ENCODE results near the gene GTF2F2. TPM values are rescaled to one million over a fixed set of nuclear protein-coding genes. Genes with fewer than 3 reads are reported as not detected.
A peak's percentile ranks its signal among the peaks of the same experiment; 100 is the strongest.

The GTF2F2 gene, protein sequence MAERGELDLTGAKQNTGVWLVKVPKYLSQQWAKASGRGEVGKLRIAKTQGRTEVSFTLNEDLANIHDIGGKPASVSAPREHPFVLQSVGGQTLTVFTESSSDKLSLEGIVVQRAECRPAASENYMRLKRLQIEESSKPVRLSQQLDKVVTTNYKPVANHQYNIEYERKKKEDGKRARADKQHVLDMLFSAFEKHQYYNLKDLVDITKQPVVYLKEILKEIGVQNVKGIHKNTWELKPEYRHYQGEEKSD
- total RNA-seq (22.7 and 23.6 TPM in 2 replicates), polyA plus RNA-seq (5.0 and 7.5 TPM in 2 replicates), polyA minus RNA-seq (3.8 and 4.5 TPM in 2 replicates), Bru-seq, nascent RNA (percentile 82 among the genes with signal in this experiment), BruChase-seq, experiment 1, labeled RNA remaining after a 6-hour chase (percentile 64 among the genes with signal in this experiment), BruChase-seq, experiment 2, labeled RNA remaining after a 2-hour chase (percentile 62 among the genes with signal in this experiment)
- polyA plus RNA-seq (2011; cell fraction: cytosol; rRNA removed), result 12.2 and 13.1 TPM in 2 replicates
- 7.4 and 10.8 TPM in 2 replicates for polyA plus RNA-seq (2011; cell fraction: nucleus; rRNA removed)
- 18.4 and 22.3 TPM in 2 replicates for polyA plus RNA-seq (2012)
- polyA minus RNA-seq (2011; cell fraction: cytosol; rRNA and poly(A)+ RNA removed), result 7.7 TPM
- polyA minus RNA-seq (2011; cell fraction: nucleus; rRNA and poly(A)+ RNA removed), result 12.5 and 12.7 TPM in 2 replicates
- long read RNA-seq, transcript GTF2F2-201 (8 exons, 2,239 nt), result major isoform, 83 of 96 reads
- long read RNA-seq, partial matches to known transcripts, result 2 of 96 reads
- long read RNA-seq, other reads (novel, unspliced or antisense), result 11 of 96 reads

- peaks cover 45% of the 10 kb centered on the region for H3K79me2 ChIP-seq (ENCODE audit: control insufficient read depth, insufficient read depth, low read length)
- no peaks in the 10 kb centered on the region for H3K36me3 ChIP-seq (ENCODE audit: control insufficient read depth in 2 of 2, extremely low read depth in 1 of 2, insufficient read depth in 2 of 2, low read length in 2 of 2)
- H2AFZ ChIP-seq (ENCODE audit: low read depth, low read length), result peak within 1 kb of the TSS; percentile 98
- no peaks in the 10 kb centered on the region for H3K9me3 ChIP-seq (replicated peaks; ENCODE audit: control insufficient read depth, insufficient read depth, low read length)
- H3K4me1 ChIP-seq (ENCODE audit: control insufficient read depth, extremely low read depth, insufficient read depth, low read length), result peaks cover 16% of the 10 kb centered on the region
- DNase-seq (ENCODE audit: low read depth, low spot score) (peak; percentile 94), FAIRE-seq (peak; percentile 90)
- dilution Hi-C loops (cut with MboI; ENCODE audit: extremely low pct_ligation_motif_present, low sequenced_read_pairs) (no loop called here), intact Hi-C loops (cut with micrococcal nuclease) (loop anchor here (5.0 kb wide), 1 partner anchor 87 kb away; no protein-coding TSS in a partner anchor)
- no peaks in the 10 kb centered on the region for H3K9me1 ChIP-seq (replicated peaks; ENCODE audit: control insufficient read depth, extremely low read depth, insufficient read depth, low read length)
- no peaks in the 10 kb centered on the region for H3K27me3 ChIP-seq (ENCODE audit: control insufficient read depth in 2 of 2, insufficient read depth in 2 of 2, low read length in 2 of 2)
- TF ChIP-seq POLR2A (IDR thresholded peaks at IDR 0.05; ENCODE audit: low read depth, low read length) (peak; percentile 72), FOS (IDR thresholded peaks at IDR 0.05; ENCODE audit: borderline replicate concordance, insufficient read depth, low read length) (no peak), MAX (IDR thresholded peaks at IDR 0.05; ENCODE audit: insufficient read depth, insufficient read length) (no peak), MYC (IDR thresholded peaks at IDR 0.05; ENCODE audit: low read depth, low read length) (peak; percentile 58), POLR2AphosphoS5 (IDR thresholded peaks at IDR 0.05; ENCODE audit: insufficient read depth, low read depth, low read length) (peak; percentile 70), JUN (IDR thresholded peaks at IDR 0.05; ENCODE audit: borderline replicate concordance, insufficient read depth, insufficient read length, low read depth) (no peak)
- ChIA-PET CTCF (interaction anchor here (0.7 to 1.9 kb wide), 12 partner anchors 12 to 161 kb away, joined by 3 to 6 read pairs (median 3); no protein-coding TSS in a partner anchor), POLR2A (no interaction called here)
- H3K4me3 ChIP-seq (replicated peaks in 1 of 3; ENCODE audit: insufficient read depth in 1 of 3, low read depth in 1 of 3, low read length in 3 of 3), result peak within 1 kb of the TSS; percentile 83 to 100 (median 85)
- H3K9ac ChIP-seq (replicated peaks; ENCODE audit: extremely low read depth, insufficient read depth, low read length), result peak within 1 kb of the TSS; percentile 88
- H3K27ac ChIP-seq (ENCODE audit: insufficient read depth, low read depth, low read length), result peak within 1 kb of the TSS; percentile 59
- H3K4me2 ChIP-seq (ENCODE audit: insufficient read depth, low read length), result peak within 1 kb of the TSS; percentile 100
- H4K20me1 ChIP-seq (replicated peaks; ENCODE audit: control insufficient read depth, extremely low read depth, insufficient read depth, low read length), result no peaks in the 10 kb centered on the region
- BruUV-seq (replicated peaks), result TSS peak; percentile 74
Measured at GRCh38 chr13:45119991-45120864, at the start of gene GTF2F2. Gene GTF2F2 (plus strand): TSS chr13:45120510. CDS start chr13:45120656, 146 bp downstream.
